ENCODE measurements around the gene CNFN. TPM values are rescaled to one million over a fixed set of nuclear protein-coding genes. Genes with fewer than 3 reads are reported as not detected.

The CNFN gene
- total RNA-seq, 4 donors from 2014 or later = 5.0 TPM; not detected in 3

DNA sequence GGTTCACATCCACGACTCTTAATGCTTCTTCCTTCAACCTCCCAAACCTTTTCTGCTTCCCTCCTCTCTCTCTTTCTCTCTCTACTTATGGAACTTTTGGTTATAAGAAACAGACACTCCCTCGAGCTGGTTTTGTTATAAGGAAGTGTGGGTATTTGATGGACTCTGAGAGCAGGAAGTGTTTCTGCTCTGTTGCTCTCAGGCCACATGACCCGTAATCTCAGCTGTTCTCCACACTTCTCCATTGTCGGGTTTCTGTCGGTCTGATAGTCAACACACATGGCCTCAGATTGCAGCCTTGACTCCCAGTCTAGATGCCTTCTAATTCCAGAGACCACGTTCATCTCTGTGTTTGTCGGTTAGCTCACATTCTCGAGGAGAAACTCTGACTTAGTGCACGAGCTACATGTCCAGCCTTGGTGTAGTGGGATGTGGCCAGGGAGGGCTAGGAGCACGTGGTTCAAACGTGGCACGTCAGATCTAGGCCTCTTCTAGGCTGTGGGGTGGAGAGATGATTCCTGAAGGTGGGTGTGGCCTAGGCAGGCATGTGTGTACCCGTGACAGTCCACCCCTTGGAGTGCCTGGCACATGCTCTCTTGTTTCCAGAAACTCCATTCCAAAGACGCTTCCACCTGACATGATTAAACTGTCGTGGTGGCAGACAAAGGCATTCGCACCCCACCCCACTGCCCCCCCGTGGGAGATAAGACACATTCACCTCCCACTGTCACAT, 26.3 kb downstream of the CNFN start:
- peaks cover 0 to 89% (median 0%) of the 10 kb centered on the region in 3 donors for H3K36me3 ChIP-seq
- WGBS, 2 donors = 88% methylated on average over 17 of the region's 17 CpGs

DNA sequence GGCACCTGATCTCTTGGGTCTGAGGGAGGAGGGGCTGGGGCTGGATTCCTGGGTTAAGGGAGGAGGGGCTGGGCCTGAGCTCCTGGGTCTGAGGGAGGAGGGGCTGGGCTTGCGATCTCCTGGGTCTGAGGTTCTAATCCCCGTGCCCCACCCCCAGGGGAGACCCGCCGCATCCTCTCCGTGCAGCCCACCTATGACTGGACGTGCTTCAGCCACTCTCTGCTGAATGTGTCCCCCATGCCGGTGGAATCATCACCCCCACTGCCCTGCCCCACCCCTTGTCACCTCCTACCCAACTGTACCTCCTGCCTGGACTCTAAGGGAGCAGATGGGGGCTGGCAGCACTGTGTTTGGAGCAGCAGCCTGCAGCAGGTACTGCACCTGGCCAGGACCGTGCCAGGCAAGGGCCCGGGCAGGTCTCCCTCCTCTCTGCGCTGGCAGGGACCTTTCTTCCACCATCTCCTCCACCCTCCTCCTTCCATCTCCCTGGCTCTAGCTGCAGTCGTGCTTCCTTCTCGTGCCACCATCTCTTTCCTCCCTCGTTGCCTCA, 27.1 kb downstream of the CNFN start:
- Histone ChIP-seq H3K27ac (peak overlapping the region in 1 of 4 donors; percentile 47), H3K4me3 (no peak overlapping the region), H3K27me3 (no peaks in the 10 kb centered on the region), H3K4me1 (no peaks in the 10 kb centered on the region), H3K36me3 (peaks cover 0 to 91% (median 0%) of the 10 kb centered on the region in 3 donors), H3K9me3 (peaks cover 0 to 7% (median 0%) of the 10 kb centered on the region in 4 donors)
- DNase-seq (ENCODE audit: low spot score in 2 of 2) = no peak
- no peak for TF ChIP-seq POLR2A (IDR thresholded peaks at IDR 0.05)
- no peak for TF ChIP-seq EP300 (IDR thresholded peaks at IDR 0.05)
- TF ChIP-seq, protein P1, sequence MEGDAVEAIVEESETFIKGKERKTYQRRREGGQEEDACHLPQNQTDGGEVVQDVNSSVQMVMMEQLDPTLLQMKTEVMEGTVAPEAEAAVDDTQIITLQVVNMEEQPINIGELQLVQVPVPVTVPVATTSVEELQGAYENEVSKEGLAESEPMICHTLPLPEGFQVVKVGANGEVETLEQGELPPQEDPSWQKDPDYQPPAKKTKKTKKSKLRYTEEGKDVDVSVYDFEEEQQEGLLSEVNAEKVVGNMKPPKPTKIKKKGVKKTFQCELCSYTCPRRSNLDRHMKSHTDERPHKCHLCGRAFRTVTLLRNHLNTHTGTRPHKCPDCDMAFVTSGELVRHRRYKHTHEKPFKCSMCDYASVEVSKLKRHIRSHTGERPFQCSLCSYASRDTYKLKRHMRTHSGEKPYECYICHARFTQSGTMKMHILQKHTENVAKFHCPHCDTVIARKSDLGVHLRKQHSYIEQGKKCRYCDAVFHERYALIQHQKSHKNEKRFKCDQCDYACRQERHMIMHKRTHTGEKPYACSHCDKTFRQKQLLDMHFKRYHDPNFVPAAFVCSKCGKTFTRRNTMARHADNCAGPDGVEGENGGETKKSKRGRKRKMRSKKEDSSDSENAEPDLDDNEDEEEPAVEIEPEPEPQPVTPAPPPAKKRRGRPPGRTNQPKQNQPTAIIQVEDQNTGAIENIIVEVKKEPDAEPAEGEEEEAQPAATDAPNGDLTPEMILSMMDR (IDR thresholded peaks at IDR 0.05) = no peak
- 90 to 93% methylated on average over 13 of the region's 13 CpGs for WGBS, 2 donors

More for the DNA sequence above, 26.3 kb downstream of the CNFN start:
- H3K4me3 ChIP-seq = no peak overlapping the region
- TF ChIP-seq, protein P1 (IDR thresholded peaks at IDR 0.05) = no peak
- TF ChIP-seq POLR2A (IDR thresholded peaks at IDR 0.05) = no peak
- no peak for TF ChIP-seq EP300 (IDR thresholded peaks at IDR 0.05)
- peak overlapping the region in 1 of 4 donors; percentile 8 for H3K27ac ChIP-seq
- H3K9me3 ChIP-seq = peaks cover 0 to 7% (median 0%) of the 10 kb centered on the region in 4 donors
- DNase-seq (ENCODE audit: low spot score in 2 of 2) = peak in 1 of 2 donors; percentile 21
- no peaks in the 10 kb centered on the region for H3K27me3 ChIP-seq
- H3K4me1 ChIP-seq = no peaks in the 10 kb centered on the region

DNA sequence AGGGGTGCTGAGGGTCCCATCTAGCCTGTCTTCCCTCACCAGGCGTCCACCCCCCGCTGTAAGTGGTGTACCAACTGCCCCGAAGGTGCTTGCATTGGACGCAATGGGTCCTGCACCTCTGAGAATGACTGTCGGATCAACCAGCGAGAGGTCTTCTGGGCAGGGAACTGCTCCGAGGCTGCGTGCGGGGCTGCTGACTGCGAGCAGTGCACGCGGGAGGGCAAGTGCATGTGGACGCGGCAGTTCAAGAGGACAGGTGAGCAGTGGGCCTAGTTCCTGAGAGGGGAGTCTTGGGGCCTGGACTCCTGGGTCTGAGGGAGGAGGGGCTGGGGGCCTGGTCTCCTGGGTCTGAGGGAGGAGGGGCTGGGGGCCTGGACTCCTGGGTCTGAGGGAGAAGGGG, 27.8 kb downstream of the CNFN start:
- TF ChIP-seq, protein P1 (IDR thresholded peaks at IDR 0.05) = no peak
- TF ChIP-seq POLR2A (IDR thresholded peaks at IDR 0.05) = no peak
- TF ChIP-seq EP300 (IDR thresholded peaks at IDR 0.05) = no peak
- H3K27me3 ChIP-seq = no peaks in the 10 kb centered on the region
- peaks cover 0 to 7% (median 0%) of the 10 kb centered on the region in 4 donors for H3K9me3 ChIP-seq
- H3K4me3 ChIP-seq = no peak overlapping the region
- WGBS, 2 donors = 92 to 93% methylated on average over 13 to 14 of the region's 14 CpGs
- peaks cover 0 to 91% (median 0%) of the 10 kb centered on the region in 3 donors for H3K36me3 ChIP-seq
- no peaks in the 10 kb centered on the region for H3K4me1 ChIP-seq
- DNase-seq (ENCODE audit: low spot score in 2 of 2) = no peak
- H3K27ac ChIP-seq = no peak overlapping the region

DNA sequence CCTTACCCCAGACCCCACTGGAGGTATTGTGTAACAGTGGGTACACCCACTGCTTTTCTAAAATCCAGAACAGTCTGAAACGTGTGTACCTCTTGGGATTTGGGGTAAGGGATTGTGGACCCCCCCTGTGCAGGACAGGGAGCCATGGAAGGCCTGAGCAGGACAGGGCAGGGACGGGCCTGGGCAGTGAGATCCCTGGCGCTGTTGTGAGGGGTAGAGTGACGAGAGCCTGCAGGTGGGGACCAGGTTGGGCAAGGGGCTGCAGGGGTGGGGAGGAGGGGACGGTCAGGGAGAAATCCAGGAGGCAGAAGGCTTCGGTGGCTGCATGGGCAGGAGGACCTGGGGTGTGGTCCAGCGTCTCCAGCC, 28.6 kb downstream of the CNFN start:
- WGBS, 2 donors = 89 to 91% methylated on average over 7 of the region's 7 CpGs
- TF ChIP-seq POLR2A (IDR thresholded peaks at IDR 0.05) (no peak), EP300 (IDR thresholded peaks at IDR 0.05) (no peak)
- TF ChIP-seq, protein P1 (IDR thresholded peaks at IDR 0.05) = no peak
- H3K36me3 ChIP-seq = peaks cover 0 to 91% (median 1%) of the 10 kb centered on the region in 3 donors

More for the DNA sequence above, 28.6 kb downstream of the CNFN start:
- H3K4me3 ChIP-seq = no peak overlapping the region
- H3K4me1 ChIP-seq = no peaks in the 10 kb centered on the region
- H3K27me3 ChIP-seq = no peaks in the 10 kb centered on the region
- no peak overlapping the region for H3K27ac ChIP-seq
- peaks cover 0 to 7% (median 0%) of the 10 kb centered on the region in 4 donors for H3K9me3 ChIP-seq
- DNase-seq (ENCODE audit: low spot score in 2 of 2) = no peak
